Neural crest cell (in vitro differentiated cells): ENCODE results near the gene TEX9. TPM values are rescaled to one million over a fixed set of nuclear protein-coding genes. Genes with fewer than 3 reads are reported as not detected.

Experiments
- DNase-seq: peaks from one replicate; pipeline ENCODE4 v3.0.0; 2021; ENCODE audit warnings: low read depth, mixed read lengths, low spot score
- H3K27ac Mint-ChIP-seq: one replicate; pipeline ENCODE4 v1.8.0; 2021; ENCODE audit warnings: mild to moderate bottlenecking, mixed read lengths; ENCODE audit not compliant: unreplicated experiment
- H3K27me3 Mint-ChIP-seq: 2 replicates; pipeline ENCODE4 v1.8.0; 2021; ENCODE audit warnings: low read depth, mild to moderate bottlenecking, mixed read lengths
- H3K36me3 Mint-ChIP-seq: 2 replicates; pipeline ENCODE4 v1.8.0; 2021; ENCODE audit warnings: low read depth, mild to moderate bottlenecking, mixed read lengths
- H3K4me1 Mint-ChIP-seq: 2 replicates; pipeline ENCODE4 v1.8.0; 2021; ENCODE audit warnings: mixed read lengths
- H3K4me3 Mint-ChIP-seq: one replicate; pipeline ENCODE4 v1.8.0; 2021; ENCODE audit warnings: mild to moderate bottlenecking, mixed read lengths
- H3K9me3 Mint-ChIP-seq: 2 replicates; pipeline ENCODE4 v1.8.0; 2021; ENCODE audit warnings: mixed read lengths
- total RNA-seq: library from RNA; stranded (reverse); gene quantifications from 2 replicates; pipeline ENCODE4 v1.2.1, GENCODE V29; 2021
- TF ChIP-seq, protein P1 (sequence below): fragments of 200-600 bp; sonication (generic); conservative IDR thresholded peaks from 2 replicates; pipeline ENCODE4 v1.5.0; 2021; ENCODE audit warnings: antibody characterized with exemption, mild to moderate bottlenecking

The TEX9 gene
- total RNA-seq, 1 donor from 2014 or later: 17.9 TPM

DNA sequence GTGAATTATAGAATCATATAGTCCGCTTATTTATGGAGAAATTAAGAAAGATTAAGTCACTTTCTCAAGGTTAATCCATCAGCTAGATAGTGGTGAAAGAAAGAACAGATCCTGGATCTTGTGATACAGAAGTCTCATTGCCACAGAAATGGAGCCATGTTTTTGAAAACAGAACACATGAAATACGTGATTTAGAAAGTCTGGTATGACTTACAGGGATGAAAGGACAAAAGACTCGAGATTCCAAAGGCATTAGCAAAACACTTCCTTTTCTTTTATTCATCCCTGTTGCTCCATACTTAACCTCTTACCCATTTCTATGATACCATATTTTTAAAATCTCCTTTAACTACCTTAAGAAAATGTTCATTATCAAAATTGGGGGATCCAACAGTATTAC lies 40.0 kb upstream of the TEX9 start:
- no peak overlapping the region for H3K27ac Mint-ChIP-seq
- no peak for DNase-seq
- H3K27me3 Mint-ChIP-seq: no peaks in the 10 kb centered on the region
- H3K4me1 Mint-ChIP-seq: no peaks in the 10 kb centered on the region
- H3K4me3 Mint-ChIP-seq: no peak overlapping the region
- H3K36me3 Mint-ChIP-seq: no peaks in the 10 kb centered on the region
- no peaks in the 10 kb centered on the region for H3K9me3 Mint-ChIP-seq
- TF ChIP-seq, protein P1, sequence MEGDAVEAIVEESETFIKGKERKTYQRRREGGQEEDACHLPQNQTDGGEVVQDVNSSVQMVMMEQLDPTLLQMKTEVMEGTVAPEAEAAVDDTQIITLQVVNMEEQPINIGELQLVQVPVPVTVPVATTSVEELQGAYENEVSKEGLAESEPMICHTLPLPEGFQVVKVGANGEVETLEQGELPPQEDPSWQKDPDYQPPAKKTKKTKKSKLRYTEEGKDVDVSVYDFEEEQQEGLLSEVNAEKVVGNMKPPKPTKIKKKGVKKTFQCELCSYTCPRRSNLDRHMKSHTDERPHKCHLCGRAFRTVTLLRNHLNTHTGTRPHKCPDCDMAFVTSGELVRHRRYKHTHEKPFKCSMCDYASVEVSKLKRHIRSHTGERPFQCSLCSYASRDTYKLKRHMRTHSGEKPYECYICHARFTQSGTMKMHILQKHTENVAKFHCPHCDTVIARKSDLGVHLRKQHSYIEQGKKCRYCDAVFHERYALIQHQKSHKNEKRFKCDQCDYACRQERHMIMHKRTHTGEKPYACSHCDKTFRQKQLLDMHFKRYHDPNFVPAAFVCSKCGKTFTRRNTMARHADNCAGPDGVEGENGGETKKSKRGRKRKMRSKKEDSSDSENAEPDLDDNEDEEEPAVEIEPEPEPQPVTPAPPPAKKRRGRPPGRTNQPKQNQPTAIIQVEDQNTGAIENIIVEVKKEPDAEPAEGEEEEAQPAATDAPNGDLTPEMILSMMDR: no peak

DNA sequence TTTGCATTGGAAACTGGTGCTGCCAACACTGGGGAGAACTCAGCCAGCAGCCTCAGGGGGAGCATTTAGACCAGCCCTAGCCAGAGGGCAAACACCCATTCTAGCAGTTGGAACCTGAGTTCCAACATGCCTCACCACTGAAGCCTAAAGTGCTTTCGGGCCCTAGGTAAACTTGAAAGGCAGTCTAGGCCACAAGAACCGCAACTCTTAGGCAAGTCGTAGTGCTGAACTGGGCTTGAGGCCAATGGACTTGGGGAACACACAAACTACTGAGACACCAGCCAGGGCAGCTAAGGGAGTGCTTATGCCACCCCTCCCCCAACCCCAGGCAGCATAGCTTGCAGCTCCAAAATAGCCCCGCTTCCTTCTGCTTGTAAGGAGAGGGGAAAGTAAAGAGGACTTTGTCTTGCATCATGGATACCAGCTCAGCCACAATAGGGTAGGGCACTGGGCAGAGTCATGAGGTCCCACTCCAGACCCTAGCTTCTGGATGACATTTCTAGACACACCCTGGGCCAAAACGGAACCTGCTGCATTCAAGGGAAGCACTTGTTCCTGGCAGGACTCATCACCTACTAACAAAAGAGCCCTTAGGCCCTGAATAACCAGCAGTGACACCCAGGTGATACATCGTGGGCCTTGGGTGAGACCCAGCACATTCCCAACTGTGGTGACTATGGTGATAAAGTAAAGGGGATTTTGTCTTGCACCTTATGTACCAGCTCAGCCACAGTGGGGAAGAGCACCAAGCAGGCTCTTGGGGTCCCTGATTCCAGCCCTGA lies 37.3 kb upstream of the TEX9 start:
- TF ChIP-seq, protein P1: no peak
- Mint-ChIP-seq H3K27ac (no peak overlapping the region), H3K36me3 (no peaks in the 10 kb centered on the region), H3K9me3 (peaks cover 12% of the 10 kb centered on the region), H3K4me1 (no peaks in the 10 kb centered on the region), H3K4me3 (no peak overlapping the region), H3K27me3 (no peaks in the 10 kb centered on the region)
- no peak for DNase-seq

DNA sequence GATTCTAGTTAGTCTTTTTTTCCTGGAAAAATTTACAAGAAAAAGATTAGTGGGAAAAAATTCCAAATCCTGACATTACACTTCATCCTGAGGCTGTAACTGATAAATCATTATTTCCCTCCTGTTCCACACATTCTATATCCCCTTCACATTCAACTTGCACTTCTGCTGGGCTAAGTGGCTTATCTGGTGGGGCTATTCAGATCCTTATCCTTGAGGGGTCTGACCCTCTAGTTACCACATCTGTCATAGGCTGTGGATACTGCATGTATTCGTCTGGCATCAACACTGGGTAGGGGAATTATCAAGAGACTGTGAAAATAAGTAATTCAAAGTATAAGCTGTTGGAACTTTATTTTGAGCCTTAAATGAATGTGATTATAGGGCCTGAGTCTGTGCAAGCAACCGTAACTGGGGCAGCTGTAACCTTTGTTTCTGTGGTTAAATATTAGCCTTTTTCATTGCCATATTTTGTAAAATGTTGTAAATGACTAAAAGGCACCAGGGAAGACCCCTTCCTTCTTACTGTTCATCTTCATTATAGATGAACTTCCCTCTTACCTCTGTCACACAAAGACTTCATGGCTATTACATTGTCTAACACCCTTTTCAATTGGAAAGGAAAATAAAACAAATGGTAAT lies 28.0 kb upstream of the TEX9 start:
- TF ChIP-seq, protein P1: no peak

DNA sequence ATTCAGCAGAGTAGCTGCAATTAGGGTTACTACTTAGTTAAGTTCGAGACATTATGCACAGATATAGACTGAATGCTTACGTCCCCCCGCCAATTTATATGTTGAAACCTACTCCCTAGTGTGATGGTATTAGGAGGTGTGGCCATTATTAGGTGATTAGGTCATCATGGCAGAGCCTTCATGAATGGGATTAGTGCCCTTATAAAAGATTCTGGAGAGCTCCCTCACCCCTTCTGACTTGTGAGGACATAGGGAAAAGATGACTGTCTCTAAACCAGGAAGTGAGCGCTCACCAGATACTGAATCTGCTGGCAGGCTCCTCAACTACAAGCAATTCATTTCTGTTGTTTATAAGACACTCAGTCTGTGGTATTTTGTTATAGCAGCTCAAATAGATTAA lies 25.6 kb upstream of the TEX9 start:
- Mint-ChIP-seq H3K36me3 (no peaks in the 10 kb centered on the region), H3K27ac (no peak overlapping the region), H3K27me3 (no peaks in the 10 kb centered on the region), H3K9me3 (peaks cover 2% of the 10 kb centered on the region), H3K4me3 (no peak overlapping the region), H3K4me1 (no peaks in the 10 kb centered on the region)
- no peak for DNase-seq
- TF ChIP-seq, protein P1: no peak

More for the DNA sequence above, 28.0 kb upstream of the TEX9 start:
- H3K4me3 Mint-ChIP-seq: no peak overlapping the region
- no peak overlapping the region for H3K27ac Mint-ChIP-seq
- H3K9me3 Mint-ChIP-seq: peaks cover 14% of the 10 kb centered on the region
- no peak for DNase-seq
- no peaks in the 10 kb centered on the region for H3K27me3 Mint-ChIP-seq
- no peaks in the 10 kb centered on the region for H3K4me1 Mint-ChIP-seq
- H3K36me3 Mint-ChIP-seq: no peaks in the 10 kb centered on the region

DNA sequence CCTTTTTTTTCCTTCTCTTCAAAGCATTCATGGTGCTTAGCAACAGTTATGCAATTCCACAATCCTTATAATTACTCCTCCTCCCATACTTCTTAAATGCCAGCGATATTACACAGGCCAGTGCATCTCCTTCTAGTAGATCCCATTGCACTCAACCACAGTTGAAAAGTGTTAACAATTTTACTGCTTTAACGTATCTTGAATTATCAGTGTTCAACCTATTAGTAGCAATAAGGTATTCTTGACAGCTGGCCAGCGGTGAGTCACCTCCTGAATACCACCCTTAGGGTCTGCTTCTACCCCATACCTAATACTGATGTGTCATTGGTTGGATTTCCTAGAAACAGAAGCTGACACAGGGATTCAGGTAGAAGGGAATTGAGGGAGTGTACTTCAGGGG lies 24.0 kb upstream of the TEX9 start:
- no peak overlapping the region for H3K4me3 Mint-ChIP-seq
- no peak for DNase-seq
- H3K27me3 Mint-ChIP-seq: no peaks in the 10 kb centered on the region
- no peak overlapping the region for H3K27ac Mint-ChIP-seq
- TF ChIP-seq, protein P1: no peak
- H3K9me3 Mint-ChIP-seq: peaks cover 2% of the 10 kb centered on the region
- no peaks in the 10 kb centered on the region for H3K36me3 Mint-ChIP-seq
- no peaks in the 10 kb centered on the region for H3K4me1 Mint-ChIP-seq
